Fibroblast of peridontal ligament (primary cell): ENCODE data around the gene MAPRE2.
"Not testable (repeated sequence)": the region's sequence is repeated elsewhere in the genome, so short reads cannot be mapped to it uniquely, and the experiment has no call there.

Source experiments
- DNase-seq: peaks from one replicate; pipeline ENCODE4 v3.0.0-alpha.2; 2010; ENCODE audit errors: extremely low read depth

Gene MAPRE2

GRCh38 chr18:35153609-35154272 lies 112.5 kb downstream of the MAPRE2 start:
- no peak for DNase-seq

DNA sequence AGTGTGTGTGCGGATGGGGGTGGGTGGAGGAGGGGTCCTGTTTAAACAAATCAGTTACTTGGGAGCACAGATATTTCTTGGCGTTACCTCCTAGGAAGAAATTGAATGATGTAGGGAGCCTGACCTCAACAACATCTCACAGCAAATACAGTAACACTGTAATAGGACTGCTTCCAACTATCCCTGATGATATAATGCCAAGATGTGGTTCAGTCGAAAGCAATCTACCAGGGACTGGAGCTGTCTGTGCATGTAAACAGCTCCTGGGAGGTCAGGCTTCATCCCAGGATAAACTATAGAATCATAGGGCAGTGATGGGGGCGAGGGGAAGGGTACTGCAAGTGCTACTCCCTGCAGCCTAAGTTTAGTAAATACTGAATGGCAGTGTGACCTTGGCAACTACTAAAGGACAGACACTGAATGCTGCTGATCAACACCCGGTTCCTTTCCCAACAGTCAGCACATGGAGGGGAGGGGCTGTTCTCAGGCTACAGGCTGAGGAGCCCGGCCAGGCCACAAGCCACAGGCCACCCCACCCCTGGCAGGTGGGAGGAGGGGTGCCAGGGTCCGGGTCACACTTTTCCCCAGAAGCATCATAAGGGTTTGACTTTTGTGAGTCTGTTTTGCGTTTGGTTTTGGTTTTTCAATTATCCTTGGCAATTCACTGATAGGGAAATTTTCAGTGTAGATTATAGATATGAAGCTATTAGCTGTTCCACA lies 114.3 kb downstream of the MAPRE2 start:
- peak; percentile 64 for DNase-seq

DNA sequence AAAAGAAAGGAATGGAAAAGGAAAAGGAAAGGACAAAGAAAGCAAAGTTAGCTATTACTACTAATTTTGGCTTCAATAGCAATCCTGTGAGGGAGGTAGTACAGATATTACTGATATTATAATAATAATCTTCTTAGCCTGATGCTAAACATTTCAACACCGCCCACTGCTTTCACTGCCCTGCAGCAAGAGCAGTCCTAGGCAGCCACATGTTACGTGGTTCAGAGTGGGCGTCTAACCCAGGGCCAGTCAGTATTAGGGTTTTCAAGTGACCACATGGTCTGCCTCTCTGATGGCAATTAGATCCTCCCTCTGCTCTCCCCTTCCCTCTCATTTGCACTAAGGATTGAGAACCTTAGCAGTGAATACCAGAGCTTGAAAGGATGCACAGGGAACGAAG lies 116.0 kb downstream of the MAPRE2 start:
- no peak for DNase-seq

- DNase-seq, result no peak
Observed at GRCh38 chr18:35158728-35159450, 117.7 kb downstream of the MAPRE2 start.

GRCh38 chr18:35159782-35160181 lies 118.6 kb downstream of the MAPRE2 start:
- DNase-seq, result no peak

- DNase-seq, result no peak
Observed at GRCh38 chr18:35161485-35161884, 120.3 kb downstream of the MAPRE2 start.

DNA sequence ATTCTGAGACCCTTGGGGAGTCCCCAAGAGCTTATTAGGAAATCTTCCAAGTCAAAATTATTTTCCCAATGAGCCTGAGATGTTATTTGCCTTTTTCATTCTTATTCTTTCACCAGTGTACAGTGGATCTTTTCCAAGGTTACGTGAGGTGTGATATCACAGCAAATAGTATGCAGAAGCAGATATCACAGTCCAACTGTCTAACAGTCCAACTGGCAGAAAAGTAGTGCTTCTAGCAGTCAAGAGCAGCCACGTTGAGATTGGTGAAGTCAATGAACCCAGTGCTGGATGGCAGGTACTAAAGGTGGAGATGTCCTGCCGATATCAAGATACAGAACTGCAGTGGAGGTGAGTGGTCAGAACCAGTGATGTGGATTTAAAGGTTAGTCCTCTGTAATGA lies 120.7 kb downstream of the MAPRE2 start:
- no peak for DNase-seq

DNA sequence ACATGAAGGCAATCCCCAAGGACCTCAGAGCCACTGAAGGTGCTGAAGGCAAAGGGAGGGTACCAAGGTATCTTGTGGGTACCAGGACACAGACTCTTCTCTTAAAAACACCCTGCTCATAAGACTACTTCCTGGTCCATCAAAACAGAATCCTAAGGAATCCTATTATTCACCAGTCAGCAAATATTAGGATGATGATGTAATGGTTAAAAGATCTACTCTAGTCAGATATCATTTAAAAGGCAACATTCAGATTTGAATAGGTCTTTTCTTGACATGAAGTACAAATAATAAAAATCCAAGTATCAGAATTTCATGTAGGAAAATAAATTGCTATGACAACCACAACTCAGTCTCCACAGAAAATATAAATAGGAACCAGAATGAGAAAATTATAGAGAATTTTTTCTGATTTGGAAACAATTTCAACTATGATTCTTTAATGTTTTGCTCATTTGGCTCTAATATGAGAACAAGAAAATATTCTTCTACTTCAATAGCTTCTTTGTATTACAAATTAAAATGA lies 121.9 kb downstream of the MAPRE2 start:
- no peak for DNase-seq

DNA sequence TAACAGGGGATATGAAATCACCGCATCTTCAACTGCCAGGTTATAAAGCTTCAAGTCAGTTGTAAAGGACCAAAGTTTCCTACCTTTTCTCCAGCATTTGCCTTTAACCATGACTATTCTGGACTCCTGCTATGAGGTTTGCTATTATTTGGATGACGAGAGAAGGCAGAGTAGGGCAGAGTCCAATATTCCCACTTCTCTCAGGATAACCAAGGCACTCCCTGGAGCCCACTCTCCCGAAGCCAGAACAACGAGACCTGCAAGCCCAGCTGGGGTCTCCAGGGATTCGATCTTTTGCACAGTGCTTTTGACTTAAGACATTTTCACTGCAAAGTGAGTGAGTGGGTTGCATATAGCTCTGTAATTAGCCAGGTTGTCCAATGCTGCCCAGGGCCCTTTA lies 122.5 kb downstream of the MAPRE2 start:
- DNase-seq, result no peak

GRCh38 chr18:35164133-35164532 lies 122.9 kb downstream of the MAPRE2 start:
- DNase-seq, result no peak

DNA sequence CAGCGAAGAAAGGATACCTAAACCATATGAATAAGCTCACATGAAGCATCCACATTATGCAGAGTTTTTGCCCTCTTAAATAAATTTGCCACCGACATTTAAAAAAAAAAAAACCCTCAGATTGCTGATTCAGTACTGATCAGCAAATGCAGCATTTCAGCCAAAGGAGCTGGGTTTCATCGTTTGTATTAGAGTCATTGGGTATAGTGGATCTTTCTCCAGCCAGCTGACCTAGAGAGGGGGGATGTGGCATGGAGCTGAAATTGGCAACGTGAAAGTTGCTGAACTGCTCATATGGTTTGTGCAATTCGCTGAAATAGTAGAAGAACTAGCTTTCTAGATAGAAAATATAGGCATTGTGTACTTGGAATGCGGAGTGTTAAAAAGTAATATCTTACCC lies 126.1 kb downstream of the MAPRE2 start:
- DNase-seq, result peak; percentile 17

GRCh38 chr18:35167857-35168256 lies 126.6 kb downstream of the MAPRE2 start:
- peak; percentile 18 for DNase-seq

DNA sequence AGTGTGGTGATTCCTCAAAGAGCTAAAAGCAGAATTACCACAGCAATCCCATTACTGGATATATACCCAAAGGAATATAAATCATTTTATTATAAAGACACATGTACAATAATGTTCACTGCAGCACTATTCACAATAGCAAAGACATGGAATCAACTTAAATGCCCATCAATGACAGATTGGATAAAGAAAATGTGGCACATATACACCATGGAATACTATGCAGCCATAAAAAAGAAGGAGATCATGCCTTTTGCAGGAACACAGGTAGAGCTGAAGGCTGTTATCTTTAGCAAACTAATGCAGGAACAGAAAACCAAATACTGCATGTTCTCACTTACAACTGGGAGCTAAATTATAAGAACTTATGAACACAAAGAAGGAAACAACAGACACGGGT lies 129.1 kb downstream of the MAPRE2 start:
- not testable (repeated sequence) for DNase-seq

- DNase-seq, result no peak
Observed at GRCh38 chr18:35171315-35171987, 130.2 kb downstream of the MAPRE2 start.

GRCh38 chr18:35172009-35172408 lies 130.8 kb downstream of the MAPRE2 start:
- no peak for DNase-seq

DNA sequence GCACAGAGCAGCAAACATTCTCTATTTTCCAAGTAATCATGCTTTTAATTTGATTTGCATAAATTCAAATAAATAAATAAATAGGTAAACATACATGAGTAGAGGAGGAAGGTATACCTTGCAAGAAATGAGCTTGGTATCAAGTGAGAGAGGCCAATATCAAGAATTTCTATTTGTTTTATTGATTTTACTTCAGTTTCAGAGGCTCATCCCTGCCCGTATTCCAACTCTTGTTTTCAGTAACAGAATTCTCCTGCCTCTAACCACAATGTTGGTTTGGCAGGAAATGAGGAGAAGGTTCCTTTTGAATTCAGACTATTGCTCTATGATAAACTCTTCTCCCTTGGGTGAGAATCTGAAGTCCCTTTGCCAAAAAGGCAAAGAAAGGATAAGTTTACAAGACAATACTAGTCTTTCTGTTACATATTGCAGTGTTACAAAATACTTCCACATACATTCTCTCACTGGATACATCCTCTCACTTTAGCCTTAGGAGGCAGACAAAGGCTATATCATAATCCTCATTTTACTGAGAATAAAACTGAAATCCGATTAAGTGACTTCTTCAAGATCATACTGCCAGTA lies 131.3 kb downstream of the MAPRE2 start:
- no peak for DNase-seq

GRCh38 chr18:35174093-35174731 lies 133.0 kb downstream of the MAPRE2 start:
- no peak for DNase-seq

GRCh38 chr18:35174745-35175144 lies 133.5 kb downstream of the MAPRE2 start:
- DNase-seq, result no peak

DNA sequence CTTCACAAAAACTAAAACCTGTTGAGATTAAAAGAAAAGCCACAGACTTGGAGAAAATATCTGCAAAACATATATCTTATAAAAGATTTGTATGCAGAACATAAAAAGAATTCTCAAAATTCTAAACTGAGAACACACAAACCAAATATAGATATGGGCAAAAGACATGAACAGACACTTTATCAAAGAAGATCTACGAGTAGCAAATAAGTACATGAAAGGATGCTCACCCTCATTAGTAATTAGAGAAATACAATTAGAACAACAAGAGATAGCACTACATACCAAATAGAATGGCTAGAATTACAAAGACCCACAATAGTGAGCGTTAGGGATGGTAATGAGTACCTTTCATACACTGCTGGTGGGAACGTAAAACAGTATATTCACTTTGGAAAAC lies 135.7 kb downstream of the MAPRE2 start:
- no peak for DNase-seq

DNA sequence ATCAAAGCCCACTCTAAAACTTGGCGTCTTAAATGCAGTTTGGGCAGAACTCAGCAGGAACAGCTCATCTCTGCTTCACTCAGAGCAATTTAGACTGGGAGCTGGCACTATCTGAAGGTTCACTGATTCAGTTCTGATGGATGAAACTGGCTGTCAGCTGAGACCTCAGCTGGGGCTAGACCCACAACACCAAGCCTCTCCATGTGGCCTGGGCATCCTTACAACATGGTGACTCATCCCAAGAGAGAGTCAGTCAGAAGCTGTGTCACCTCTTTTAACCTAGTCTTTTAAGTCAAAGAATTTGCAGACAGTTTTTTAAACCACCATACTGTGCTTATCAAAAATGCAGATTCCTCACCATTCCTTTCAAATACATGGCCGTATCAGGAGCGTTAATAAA lies 137.0 kb downstream of the MAPRE2 start:
- peak; percentile 57 for DNase-seq

DNA sequence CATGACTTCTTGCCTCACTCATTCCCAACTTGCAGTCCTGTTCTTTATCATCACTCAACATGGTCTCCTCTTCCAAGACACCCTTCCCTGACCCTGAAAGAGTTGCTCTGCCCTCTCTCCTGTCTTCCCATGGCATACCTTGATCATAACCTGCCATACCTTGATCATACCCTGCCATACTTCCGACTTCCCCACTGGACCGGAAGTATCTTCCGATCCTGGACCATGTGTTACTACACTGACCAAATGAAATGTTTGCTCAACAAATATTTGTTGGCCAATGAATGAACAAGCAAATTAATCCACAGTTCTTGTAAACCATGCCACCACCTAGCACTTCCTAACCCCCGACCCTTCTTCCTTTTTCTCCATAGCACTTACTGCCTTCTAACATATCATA lies 138.7 kb downstream of the MAPRE2 start:
- no peak for DNase-seq
